Colon (tissue), 2 donors: ENCODE data around the gene PPP1R16B.
"Not testable (repeated sequence)": the region's sequence is repeated elsewhere in the genome, so short reads cannot be mapped to it uniquely, and the experiment has no call there.

Source experiments
- FAIRE-seq: peaks from 2 replicates; lab custom pipeline; 2012; peaks lifted over from hg19 to GRCh38; lab: Jason Lieb, UNC
- donor health status: control.
- donor health status: control.

Gene PPP1R16B

DNA sequence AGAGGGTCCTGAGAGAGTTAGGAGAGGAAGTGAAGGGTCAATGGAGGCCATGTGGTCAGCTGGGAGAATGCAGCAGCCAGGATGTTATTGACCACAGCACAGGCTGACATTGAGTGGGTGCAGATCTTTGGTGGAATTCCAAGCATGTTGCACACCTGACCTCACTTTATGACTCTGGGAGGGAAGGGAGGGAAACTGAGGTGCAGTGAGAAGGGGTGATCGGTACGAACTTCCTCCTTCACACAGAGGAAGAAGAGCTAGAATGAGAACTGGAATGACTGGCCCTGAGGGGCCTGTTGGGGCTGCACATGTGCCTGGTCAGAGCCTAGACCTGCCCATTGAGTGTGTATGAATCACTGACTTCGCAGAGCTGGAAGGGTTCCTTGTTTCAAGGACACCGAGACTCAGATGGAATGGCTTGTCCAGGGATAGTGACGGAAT lies 130.5 kb downstream of the PPP1R16B start:
- FAIRE-seq, result no peak

DNA sequence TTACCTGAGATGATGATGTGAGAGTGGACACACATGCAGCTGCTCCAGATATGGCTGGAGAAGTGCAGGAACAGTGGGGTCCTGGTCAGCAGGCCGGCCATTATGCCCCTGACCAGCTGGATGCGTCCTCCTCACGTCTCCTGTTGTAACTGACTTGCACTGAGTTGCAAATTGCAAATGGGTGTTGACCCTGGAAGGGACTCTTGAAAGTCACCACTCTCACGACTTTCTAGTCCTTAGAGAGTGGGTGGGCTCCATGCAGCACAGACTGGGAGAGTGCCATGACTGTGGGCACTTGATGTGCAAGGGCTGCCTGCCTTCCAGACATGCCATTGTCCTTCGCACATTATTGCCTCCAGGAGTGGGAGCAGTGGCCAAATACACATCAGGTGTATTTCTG lies 131.5 kb downstream of the PPP1R16B start:
- no peak for FAIRE-seq

DNA sequence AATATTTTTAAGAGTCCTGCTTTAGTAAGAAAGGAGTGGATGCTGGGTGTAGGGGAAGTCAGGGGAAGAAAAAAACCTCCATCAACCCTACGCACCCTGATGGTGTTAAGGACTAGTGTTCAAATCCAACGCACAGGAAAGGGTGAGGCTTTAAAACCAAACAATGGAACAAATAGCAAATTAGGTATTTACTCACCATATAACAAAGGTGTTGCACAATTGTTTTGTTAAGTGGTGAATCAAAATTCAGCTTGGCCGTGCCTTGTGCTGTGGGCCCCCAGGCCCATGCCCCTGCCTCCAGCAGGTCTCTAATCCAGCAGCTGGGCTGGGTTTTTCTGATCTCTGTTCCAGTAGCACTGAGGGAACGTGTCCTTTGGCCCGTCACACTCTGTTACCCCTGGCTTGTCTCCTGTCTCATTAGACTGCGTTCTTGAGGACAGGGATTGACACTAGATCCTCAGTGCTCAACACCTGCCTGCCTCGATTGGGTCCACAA lies 132.5 kb downstream of the PPP1R16B start:
- no peak for FAIRE-seq

DNA sequence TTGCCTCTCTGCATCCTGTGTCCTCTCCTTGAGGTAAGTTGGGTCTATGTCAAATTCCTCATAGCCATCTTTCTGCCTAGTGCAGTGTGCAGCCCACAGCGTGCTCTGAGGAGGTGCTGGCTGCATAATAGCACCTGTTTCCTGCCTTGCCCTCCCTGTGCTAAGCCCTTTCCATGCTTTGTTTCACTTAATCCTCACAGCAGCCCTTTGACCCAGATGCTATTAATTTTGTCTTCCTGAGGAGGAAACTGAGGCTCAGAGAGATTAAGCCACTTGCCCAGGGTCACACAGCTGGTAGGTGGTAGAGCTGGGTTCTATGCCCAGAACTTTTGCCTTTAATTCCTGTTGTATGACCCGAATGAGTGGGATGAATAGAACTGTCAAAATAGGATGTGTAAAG lies 134.2 kb downstream of the PPP1R16B start:
- FAIRE-seq, result no peak

DNA sequence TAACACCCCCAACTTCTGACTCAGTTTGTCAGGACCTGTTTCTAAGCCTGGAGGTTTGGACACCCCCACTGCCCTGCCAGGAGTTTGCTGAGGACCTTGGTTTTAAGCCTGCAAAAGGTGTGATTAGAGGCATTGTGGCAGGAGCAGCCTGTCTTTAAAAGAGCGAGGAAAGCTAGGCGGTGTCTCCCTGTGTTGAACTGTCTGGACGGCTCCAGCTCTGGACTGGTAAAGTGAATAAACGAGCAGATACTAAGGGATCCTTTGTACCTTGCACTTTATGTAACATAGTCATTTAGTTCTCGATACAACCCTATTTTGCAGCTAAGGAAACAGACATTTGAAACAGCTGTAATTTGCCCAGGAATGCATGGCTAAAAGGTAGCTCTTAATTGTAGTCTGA lies 135.1 kb downstream of the PPP1R16B start:
- FAIRE-seq, result no peak

DNA sequence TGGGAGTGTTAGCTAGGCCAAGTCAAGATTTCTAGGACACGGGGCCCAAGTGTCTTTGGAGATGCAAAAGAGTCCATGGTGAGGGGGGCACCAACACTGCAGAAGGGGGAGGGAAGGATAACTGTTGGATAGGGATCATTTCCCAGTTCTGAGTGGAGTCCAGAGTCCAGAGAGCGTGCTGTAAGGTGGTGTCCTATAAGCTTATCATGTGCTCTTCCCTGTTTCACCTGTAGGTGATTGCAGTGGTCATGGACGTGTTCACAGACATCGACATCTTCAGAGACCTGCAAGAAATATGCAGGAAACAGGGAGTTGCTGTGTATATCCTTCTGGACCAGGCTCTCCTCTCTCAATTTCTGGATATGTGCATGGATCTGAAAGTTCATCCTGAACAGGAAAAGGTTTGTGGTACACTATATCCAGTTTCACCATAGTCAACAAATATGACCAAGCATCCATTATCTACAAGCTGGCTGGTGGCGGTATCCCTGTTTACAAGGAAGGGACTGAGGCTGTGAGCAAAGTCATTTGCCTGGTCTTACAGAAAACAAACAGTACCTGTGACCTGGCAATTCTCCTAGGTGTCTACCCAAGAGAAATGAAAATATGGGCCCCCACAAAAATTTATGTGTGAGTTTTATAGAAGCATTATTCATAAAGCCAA lies 136.4 kb downstream of the PPP1R16B start:
- no peak for FAIRE-seq

DNA sequence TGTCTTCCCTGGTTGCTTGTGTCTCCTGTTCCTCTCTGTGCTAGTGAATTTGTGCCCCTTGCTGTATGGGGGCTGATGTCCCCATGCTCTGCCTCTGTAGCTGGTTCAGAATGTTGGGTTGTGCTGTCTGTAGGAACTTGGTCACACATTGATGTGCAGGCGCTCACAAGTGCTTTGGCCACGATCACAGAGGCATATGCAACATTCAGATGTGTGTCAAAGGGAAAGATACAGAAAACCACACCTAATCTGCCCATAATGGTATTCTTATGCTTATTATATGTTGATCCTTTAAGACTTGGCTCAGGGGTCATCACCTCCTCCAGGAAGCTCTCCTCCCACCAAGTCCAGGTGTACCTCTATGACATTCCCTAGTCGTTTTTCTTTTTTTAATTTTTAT lies 139.5 kb downstream of the PPP1R16B start:
- no peak for FAIRE-seq

DNA sequence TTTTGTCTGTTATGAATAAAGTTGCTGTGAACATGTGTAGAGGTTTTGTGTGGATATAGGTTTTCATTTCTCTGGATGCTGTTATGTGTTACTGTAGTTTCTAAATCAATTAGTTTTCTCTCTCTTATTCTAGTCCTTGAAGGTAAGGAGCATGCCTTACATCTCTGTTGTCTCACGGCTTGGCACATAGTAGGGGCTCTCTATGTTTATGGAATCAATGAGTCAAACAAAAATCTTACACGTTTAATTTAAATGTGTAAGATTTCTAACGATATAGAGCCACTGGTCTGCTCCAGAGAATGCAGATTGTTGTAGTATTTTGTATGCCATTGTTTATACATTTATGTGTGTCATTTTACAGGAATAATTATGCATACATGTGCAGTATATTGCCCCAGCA lies 141.3 kb downstream of the PPP1R16B start:
- no peak for FAIRE-seq

DNA sequence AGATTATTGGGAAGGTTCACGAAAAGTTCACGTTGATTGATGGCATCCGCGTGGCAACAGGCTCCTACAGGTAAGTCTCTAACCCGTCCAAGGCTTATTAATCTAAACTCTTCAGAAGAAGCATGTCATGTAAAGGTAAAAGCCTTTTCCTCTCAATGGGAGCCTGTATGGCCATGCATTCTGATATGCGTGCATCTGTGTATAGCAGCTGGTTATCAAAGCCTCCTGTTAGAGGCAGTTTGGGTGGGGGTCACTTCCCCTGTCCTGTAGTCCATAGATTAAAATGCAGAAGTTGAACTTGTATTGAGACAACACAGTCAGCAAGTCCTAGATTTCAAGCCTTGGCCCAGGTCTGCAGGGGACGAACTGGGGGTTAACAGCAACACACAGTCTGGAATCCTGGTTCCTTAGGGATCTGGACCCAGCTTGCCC lies 142.4 kb downstream of the PPP1R16B start:
- no peak for FAIRE-seq

DNA sequence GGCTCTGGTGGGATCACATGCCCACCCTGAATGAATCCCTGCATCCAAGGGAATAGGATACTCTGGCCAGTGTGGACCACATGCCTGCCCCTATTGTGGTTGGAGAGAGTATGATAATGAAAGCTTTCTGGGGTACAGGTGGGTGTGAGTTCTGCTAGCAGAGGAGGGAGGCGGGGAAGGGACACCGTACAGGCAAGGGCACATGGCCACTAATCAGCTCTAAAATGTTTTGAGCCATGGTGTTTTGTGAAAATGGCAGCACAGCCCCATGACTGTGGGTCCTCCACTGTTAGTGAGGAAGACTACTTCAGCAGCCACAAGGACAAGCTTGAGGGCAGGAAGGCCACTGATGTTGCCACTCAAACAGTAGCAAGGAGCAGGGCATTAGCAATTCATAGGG lies 144.8 kb downstream of the PPP1R16B start:
- no peak for FAIRE-seq

DNA sequence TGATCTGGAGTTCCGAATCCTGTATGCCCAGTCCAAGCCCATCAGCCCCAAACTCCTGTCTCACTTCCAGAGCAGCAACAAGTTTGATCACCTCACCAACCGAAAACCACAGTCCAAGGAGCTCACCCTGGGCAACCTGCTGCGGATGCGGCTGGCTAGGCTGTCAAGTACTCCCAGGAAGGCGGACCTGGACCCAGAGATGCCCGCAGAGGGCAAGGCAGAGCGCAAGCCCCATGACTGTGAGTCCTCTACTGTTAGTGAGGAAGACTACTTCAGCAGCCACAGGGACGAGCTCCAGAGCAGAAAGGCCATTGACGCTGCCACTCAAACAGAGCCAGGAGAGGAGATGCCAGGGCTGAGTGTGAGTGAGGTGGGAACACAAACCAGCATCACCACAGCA lies 146.1 kb downstream of the PPP1R16B start:
- no peak for FAIRE-seq

DNA sequence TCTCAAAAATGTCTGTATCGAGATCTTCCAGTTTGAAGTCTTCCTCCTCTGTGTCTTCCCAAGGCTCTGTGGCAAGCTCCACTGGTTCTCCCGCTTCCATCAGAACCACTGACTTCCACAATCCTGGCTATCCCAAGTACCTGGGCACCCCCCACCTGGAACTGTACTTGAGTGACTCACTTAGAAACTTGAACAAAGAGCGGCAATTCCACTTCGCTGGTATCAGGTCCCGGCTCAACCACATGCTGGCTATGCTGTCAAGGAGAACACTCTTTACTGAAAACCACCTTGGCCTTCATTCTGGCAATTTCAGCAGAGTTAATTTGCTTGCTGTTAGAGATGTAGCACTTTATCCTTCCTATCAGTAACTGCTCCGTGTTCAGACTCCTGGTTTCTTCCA lies 146.7 kb downstream of the PPP1R16B start:
- FAIRE-seq, result no peak

DNA sequence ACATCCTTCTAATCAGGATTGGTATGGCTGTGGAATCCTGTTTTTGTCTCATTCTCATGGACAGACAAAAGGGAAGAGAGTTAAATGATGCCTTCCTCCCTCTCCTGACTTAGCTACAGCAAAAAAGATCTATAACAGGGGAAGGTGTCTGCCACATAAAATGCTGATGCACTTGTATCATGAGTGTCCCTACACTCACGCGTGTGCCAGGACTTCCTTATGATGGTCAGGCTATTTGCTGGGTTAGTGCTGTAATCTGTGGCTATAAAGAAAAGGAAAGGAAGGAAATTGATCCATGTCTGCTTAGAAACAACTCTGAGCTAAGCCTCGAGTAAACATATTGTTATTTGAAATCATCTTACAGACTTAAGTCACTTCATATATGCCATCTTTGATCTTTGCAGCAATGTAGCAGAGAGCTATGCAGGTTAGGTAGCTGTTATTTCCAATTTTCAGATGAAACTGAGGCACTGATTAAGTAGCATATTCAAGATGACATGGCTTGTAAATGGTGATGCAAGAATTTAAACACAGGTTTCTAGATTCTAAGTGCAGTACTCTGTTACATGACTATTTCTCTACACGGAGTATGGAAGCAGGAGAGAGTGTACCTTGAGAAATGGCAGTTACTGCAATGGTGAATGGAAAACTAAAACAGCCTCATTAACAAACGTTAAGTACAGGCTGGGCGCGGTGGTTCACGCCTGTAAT lies 148.3 kb downstream of the PPP1R16B start:
- FAIRE-seq, result no peak

DNA sequence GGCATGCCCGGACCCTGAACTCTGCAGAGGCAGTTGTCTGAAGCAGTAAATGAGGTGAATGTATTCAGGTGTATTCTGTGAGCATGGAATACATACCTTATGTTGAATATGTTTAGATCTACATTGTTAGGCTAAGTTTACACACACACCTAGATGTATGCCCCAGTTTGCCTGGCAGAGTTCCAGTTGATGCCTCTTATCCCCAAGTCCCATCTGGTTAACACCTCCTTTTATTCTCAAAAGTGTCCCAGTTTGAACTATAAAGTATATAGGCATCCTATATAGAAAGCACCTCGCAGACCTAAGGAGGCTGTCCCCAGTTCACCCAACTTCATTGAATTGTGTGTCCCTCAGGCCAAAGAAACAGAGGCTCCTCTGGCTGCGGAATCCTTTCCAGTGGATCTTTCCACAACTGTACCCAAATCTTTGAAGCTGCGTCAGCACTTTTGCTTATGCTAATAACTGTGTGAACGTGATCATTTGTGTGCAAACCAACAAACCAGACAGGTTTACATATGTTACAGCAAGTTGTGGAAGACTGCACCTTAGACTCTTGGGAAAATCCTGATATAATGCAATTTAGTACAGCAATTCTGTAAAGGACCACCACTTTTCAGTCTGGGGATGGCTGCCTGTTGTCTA lies 151.9 kb downstream of the PPP1R16B start:
- FAIRE-seq, result no peak

DNA sequence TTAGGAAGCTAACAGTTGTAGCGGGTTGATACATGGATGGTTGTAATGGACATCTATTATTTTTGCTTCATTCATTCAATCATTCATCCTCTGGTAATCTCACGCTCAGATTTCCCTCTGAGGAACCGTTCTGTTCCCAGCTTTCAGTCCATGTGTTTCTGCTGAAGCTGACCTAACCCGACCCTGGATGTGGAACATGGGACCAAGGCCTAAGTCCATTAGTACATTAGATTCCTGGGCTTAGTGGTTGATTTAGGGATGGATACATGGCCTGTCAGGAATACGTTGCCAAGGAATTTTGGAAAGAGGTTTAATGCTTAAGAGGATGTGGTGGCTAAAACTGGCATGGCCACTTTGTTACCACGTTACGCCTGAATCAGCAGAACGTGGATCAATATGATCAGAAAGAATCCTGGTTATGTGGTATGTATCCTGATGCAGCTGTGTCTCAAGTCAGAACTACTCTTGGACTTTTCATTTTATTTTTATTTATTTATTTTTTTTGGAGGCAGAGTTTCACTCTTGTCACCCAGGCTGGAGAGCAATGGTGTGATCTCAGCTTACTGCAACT lies 152.5 kb downstream of the PPP1R16B start:
- no peak for FAIRE-seq

DNA sequence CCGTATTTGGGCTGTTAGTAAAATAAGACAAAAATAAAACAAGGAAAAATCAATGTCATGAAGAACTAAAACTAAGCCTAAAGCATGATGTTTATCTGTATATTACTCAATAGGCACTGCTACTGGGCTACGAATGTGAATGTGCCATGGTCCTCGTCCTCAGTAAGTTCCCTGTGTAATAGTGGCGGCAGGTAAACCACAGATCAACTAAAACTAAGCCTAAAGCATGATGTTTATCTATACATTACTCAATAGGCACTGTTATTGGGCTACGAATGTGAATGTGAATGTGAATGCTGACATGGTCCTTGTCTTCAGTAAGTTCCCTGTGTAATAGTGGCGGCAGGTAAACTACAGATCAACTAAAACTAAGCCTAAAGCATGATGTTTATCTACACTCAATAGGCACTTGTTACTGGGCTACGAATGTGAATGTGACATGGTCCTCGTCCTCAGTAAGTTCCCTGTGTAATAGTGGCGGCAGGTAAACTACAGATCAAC lies 154.7 kb downstream of the PPP1R16B start:
- not testable (repeated sequence) for FAIRE-seq

DNA sequence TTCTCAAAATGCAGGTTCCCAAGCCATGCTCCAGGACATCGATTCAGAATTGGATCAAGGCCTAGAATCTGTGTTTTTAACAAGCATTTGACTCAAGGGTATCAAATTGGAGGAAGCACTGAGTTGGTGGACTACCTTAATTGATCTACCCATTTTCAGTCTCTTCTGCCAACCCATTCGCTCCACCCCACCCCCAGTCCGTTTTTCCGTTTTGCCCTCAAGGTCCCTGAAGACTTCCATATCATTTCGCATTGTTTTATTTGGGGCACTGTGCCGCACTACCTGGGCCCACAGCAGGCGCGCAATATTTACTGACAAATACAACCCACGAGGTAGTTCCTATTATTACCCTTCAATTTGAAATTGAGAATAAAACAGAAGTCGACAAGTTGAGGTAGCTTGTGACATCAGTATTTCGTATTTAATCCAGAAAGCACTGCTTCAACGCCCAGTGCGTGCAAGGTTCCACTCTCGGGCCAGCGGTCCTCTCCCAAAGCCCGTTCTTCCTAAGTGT lies 156.1 kb downstream of the PPP1R16B start:
- FAIRE-seq, result no peak

DNA sequence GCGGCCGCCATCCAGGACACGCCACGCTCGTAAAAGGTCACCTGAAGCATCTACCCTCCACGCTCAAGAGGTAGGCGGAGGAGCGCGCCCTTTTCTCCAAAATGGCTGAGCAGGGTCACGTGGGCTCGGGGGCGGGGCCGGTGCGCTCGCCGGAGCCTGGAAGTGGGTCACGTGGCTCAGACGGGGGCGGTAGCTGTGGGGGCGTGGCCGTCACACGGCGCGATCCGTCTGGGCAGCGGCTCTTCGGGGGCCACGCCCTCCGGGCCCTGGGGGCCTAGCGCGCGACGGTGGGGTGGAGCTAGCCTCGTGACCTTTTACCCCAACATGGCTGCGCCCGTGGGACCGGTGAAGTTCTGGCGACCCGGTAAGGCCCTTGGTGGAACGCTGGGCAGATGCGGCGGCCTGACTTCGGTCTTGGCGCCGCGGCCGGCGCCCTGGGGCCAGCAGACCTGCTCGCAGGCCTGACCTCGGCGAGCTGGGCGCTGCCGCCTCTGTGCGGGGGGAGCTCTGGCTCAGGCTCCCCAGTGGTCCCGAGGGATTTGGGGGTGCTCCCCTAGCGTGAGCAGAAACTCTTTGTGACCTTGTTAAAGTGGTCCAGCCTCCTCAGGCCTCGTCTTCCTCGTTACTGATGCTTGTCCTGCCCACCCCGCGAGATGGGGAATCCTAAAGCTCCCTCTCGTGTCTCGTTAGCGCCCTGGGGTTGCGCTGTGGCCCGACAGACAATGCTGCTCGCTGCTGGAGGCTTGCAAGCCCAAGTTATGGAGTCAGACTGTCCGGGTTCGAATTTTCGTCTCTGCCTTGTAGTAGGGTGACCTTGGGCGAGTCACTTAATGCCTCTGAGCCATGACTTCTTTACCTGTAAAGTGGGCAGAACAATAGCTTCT lies 156.8 kb downstream of the PPP1R16B start, which contains the start of gene DHX35:
TSS of gene DHX35 (plus strand) at position 301 of the 884 bp plus-strand sequence. CDS start at position 325, 24 bp downstream.
- FAIRE-seq, result no peak

DNA sequence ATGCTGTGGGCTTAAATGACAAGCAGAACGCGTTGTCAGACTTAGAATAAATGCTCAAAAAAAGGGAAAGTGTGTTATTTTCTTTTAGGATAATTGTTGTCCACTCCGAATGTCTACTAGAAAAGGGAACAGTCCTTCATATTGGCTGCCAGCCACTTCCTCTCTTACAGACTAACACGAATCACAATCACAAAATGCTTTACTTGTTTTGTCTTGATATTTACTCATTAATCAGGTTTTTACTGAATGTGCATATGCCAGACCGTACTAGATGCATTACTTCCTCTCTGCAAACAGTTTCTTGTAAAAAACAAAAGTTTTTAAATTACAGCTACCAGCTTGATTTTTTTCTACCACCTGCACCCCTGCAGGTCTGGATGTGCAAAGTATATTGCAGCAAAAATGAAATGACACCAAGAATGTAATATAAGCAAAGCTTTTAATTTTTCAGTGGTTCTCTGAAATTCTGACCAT lies 157.5 kb downstream of the PPP1R16B start:
- FAIRE-seq, result no peak

DNA sequence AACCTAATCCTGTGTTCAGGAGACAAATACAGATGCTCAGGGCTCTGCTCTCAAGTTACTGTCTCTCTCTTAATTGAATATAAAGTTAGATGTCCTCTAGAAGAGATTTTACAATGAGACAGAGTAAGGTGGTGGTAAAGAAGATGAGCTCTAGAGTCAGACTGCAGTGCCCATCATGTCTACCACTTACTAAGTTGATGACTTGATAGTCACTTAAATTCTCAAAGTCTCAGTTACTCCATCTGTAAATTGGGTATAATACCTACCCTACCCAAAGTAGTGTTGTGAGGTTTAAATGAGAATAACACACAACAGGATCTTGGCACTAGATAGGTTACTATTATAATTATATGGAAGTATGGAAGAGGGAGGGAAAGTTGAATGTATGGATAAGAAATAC lies 158.2 kb downstream of the PPP1R16B start:
- FAIRE-seq, result no peak

DNA sequence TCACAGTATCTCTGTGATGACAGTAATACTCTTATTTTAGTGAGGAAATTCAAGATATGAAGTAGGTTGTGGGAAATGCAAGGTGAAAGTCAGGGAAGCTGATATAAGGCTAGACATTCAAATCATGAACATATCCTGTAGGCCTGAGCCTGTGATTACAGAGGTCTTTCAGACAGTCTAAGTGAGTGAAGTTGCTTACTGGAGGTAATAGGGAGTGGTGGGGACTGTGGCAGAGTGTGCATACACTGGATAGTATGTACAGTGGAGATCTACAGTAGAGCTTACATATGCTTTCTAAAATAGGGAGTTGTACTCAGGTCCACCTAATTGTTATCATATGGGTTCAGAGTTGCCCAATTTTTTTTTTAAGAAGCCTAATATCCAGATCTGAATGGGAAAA lies 159.8 kb downstream of the PPP1R16B start:
- FAIRE-seq, result no peak
